HG03460 (cell line): Measurements from ENCODE around the gene RASSF7.
A peak's percentile ranks its signal among the peaks of the same experiment; 100 is the strongest.

Experiments
- ATAC-seq: cut with Tn5 transposase; IDR thresholded peaks from one replicate; pipeline ENCODE4 v1.9.1; 2021; ENCODE audit not compliant: unreplicated experiment

Gene RASSF7

GRCh38 chr11:551131-551530 lies 9.6 kb upstream of the RASSF7 start:
- no peak for ATAC-seq

GRCh38 chr11:551596-551995 lies 9.2 kb upstream of the RASSF7 start:
- ATAC-seq: no peak

GRCh38 chr11:553083-553987 lies 7.4 kb upstream of the RASSF7 start:
- ATAC-seq: no peak

GRCh38 chr11:553988-554340 lies 6.8 kb upstream of the RASSF7 start:
- ATAC-seq: no peak

- peak; percentile 70 for ATAC-seq
Observed at GRCh38 chr11:554428-555226, 6.1 kb upstream of the RASSF7 start.

GRCh38 chr11:555227-555779 lies 5.5 kb upstream of the RASSF7 start:
- ATAC-seq: peak; percentile 4

GRCh38 chr11:555780-556661 lies 4.7 kb upstream of the RASSF7 start:
- no peak for ATAC-seq

GRCh38 chr11:556662-557256 lies 4.0 kb upstream of the RASSF7 start:
- no peak for ATAC-seq

- no peak for ATAC-seq
Observed at GRCh38 chr11:557328-558132, 3.2 kb upstream of the RASSF7 start.

GRCh38 chr11:558503-558902 lies 2.3 kb upstream of the RASSF7 start:
- ATAC-seq: no peak

GRCh38 chr11:559020-559620 lies 1.6 kb upstream of the RASSF7 start:
- ATAC-seq: no peak

GRCh38 chr11:559712-560304 lies 962 bp upstream of the RASSF7 start:
- ATAC-seq: no peak

GRCh38 chr11:561148-562003 lies 606 bp downstream of the RASSF7 start:
- ATAC-seq: peak; percentile 20

- ATAC-seq: no peak
Observed at GRCh38 chr11:562046-562645, 1.4 kb downstream of the RASSF7 start.

- no peak for ATAC-seq
Observed at GRCh38 chr11:563066-563811, 2.5 kb downstream of the RASSF7 start.

- ATAC-seq: no peak
Observed at GRCh38 chr11:563812-564578, 3.2 kb downstream of the RASSF7 start.
